AG09309 (cell line): Measurements from ENCODE around the gene RAVER2.
A peak's percentile ranks its signal among the peaks of the same experiment; 100 is the strongest.
"Not testable (repeated sequence)": the region's sequence is repeated elsewhere in the genome, so short reads cannot be mapped to it uniquely, and the experiment has no call there.

Source experiments
- DNase-seq: peaks from one replicate; pipeline ENCODE4 v3.0.0-alpha.2; 2010; ENCODE audit warnings: low read depth
- H3K4me3 ChIP-seq: 2 replicates; pipeline ENCODE4 v1.5.1; 2011; ENCODE audit warnings: mild to moderate bottlenecking, low read depth, low read length, moderate library complexity; ENCODE audit not compliant: control insufficient read depth
- CTCF ChIP-seq: IDR thresholded peaks from 2 replicates; pipeline ENCODE4 v1.5.1; 2011; ENCODE audit warnings: mild to moderate bottlenecking, low read depth, low read length, inconsistent platforms; ENCODE audit not compliant: insufficient read depth, control insufficient read depth; ENCODE audit errors: missing control alignments

The RAVER2 gene

GRCh38 chr1:64809309-64809708 is 64.4 kb downstream of the RAVER2 start:
- no peak overlapping the region for H3K4me3 ChIP-seq
- no peak for TF ChIP-seq CTCF

GRCh38 chr1:64810001-64810400 is 65.1 kb downstream of the RAVER2 start:
- no peak for DNase-seq
- TF ChIP-seq CTCF: no peak
- no peak overlapping the region for H3K4me3 ChIP-seq

More at GRCh38 chr1:64809309-64809708, 64.4 kb downstream of the RAVER2 start:
- DNase-seq: no peak

GRCh38 chr1:64811131-64811530 is 66.3 kb downstream of the RAVER2 start:
- H3K4me3 ChIP-seq: no peak overlapping the region
- DNase-seq: no peak
- TF ChIP-seq CTCF: no peak

GRCh38 chr1:64814427-64814826 is 69.6 kb downstream of the RAVER2 start:
- no peak for DNase-seq
- H3K4me3 ChIP-seq: no peak overlapping the region
- TF ChIP-seq CTCF: no peak

GRCh38 chr1:64817364-64817763 is 72.5 kb downstream of the RAVER2 start:
- not testable (repeated sequence) for DNase-seq, H3K4me3 ChIP-seq

GRCh38 chr1:64820572-64820971 is 75.7 kb downstream of the RAVER2 start:
- not testable (repeated sequence) for H3K4me3 ChIP-seq

GRCh38 chr1:64822621-64823020 is 77.7 kb downstream of the RAVER2 start:
- TF ChIP-seq CTCF: no peak
- H3K4me3 ChIP-seq: no peak overlapping the region
- DNase-seq: no peak

More at GRCh38 chr1:64820572-64820971, 75.7 kb downstream of the RAVER2 start:
- not testable (repeated sequence) for DNase-seq

GRCh38 chr1:64823691-64824476 is 79.0 kb downstream of the RAVER2 start:
- H3K4me3 ChIP-seq: no peak overlapping the region
- peak; percentile 46 for DNase-seq
- peak; percentile 73 for TF ChIP-seq CTCF
